RPMI8226 (cell line): Measurements from ENCODE around the gene UBAP2L.
"Not testable (repeated sequence)": the region's sequence is repeated elsewhere in the genome, so short reads cannot be mapped to it uniquely, and the experiment has no call there.

Experiments
- DNase-seq: peaks from one replicate; pipeline ENCODE4 v3.0.0-alpha.2; 2015

The UBAP2L gene

GRCh38 chr1:154312229-154313065, 91.7 kb downstream of the UBAP2L start:
- DNase-seq = not testable (repeated sequence)

GRCh38 chr1:154313066-154313356, 92.3 kb downstream of the UBAP2L start:
- DNase-seq = no peak

GRCh38 chr1:154314226-154314625, 93.5 kb downstream of the UBAP2L start:
- DNase-seq = not testable (repeated sequence)

DNA sequence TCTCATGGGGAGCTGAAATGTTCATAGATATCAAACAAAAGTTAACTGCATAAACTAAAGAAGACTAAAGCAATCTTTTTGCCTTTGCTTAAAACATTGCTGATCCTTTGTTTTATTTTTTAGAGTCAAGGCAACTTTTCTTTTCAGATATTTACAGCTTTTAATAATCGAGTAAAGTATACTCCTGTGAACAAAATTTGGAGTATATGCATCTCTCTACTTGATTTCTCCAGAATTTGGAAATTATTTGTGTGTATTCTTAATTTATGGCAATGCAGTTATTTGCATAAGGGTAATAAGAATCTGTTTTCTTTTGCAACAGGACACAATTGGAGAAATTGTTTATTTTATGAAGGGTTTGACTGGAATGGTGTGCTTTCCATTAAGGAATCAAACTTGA, 95.9 kb downstream of the UBAP2L start:
- no peak for DNase-seq

GRCh38 chr1:154318386-154318785, 97.6 kb downstream of the UBAP2L start:
- DNase-seq = no peak
